ENCODE results near the gene IPO4.
A peak's percentile ranks its signal among the peaks of the same experiment; 100 is the strongest.
"Not testable (repeated sequence)": the region's sequence is repeated elsewhere in the genome, so short reads cannot be mapped to it uniquely, and the experiment has no call there.

The IPO4 gene

GRCh38 chr14:24188251-24189058, at the start of gene IPO4:
Gene IPO4, minus strand, starts transcription at chr14:24188816. Its CDS starts 29 bp downstream, at chr14:24188787.
- DNase-seq (ENCODE audit: low read depth in 2 of 2): peak; percentile 89

GRCh38 chr14:24238123-24238522, 49.5 kb upstream of the IPO4 start:
- DNase-seq (ENCODE audit: low read depth in 2 of 2): no peak

GRCh38 chr14:24237463-24237955, 48.9 kb upstream of the IPO4 start:
- DNase-seq (ENCODE audit: low read depth in 2 of 2): no peak

GRCh38 chr14:24236689-24237462, 48.3 kb upstream of the IPO4 start:
- no peak for DNase-seq (ENCODE audit: low read depth in 2 of 2)

- no peak for DNase-seq (ENCODE audit: low read depth in 2 of 2)
Measured at GRCh38 chr14:24235804-24236688, 47.4 kb upstream of the IPO4 start.

- DNase-seq (ENCODE audit: low read depth in 2 of 2): no peak
Measured at GRCh38 chr14:24234095-24235005, 45.7 kb upstream of the IPO4 start.

- no peak for DNase-seq (ENCODE audit: low read depth in 2 of 2)
Measured at GRCh38 chr14:24233538-24233866, 44.9 kb upstream of the IPO4 start.

- DNase-seq (ENCODE audit: low read depth in 2 of 2): peak in 1 of 2 donors; percentile 29
Measured at GRCh38 chr14:24232645-24233537, 44.3 kb upstream of the IPO4 start, which contains the start of gene GMPR2. Gene GMPR2, plus strand, starts transcription at chr14:24232929. Its CDS starts 325 bp downstream, at chr14:24233254.

- peak; percentile 73 to 85 for DNase-seq (ENCODE audit: low read depth in 2 of 2)
Measured at GRCh38 chr14:24232121-24232644, 43.6 kb upstream of the IPO4 start, which contains the start of gene NEDD8. Gene NEDD8, minus strand, starts transcription at chr14:24232367. Its CDS starts 100 bp downstream, at chr14:24232267.

- no peak for DNase-seq (ENCODE audit: low read depth in 2 of 2)
Measured at GRCh38 chr14:24231263-24232120, 42.9 kb upstream of the IPO4 start.

- no peak for DNase-seq (ENCODE audit: low read depth in 2 of 2)
Measured at GRCh38 chr14:24228902-24229301, 40.3 kb upstream of the IPO4 start.

- DNase-seq (ENCODE audit: low read depth in 2 of 2): no peak
Measured at GRCh38 chr14:24226473-24226872, 37.9 kb upstream of the IPO4 start.

- no peak for DNase-seq (ENCODE audit: low read depth in 2 of 2)
Measured at GRCh38 chr14:24224618-24225071, 36.0 kb upstream of the IPO4 start.

GRCh38 chr14:24222987-24223386, 34.4 kb upstream of the IPO4 start:
- not testable (repeated sequence) for DNase-seq (ENCODE audit: low read depth in 2 of 2)

GRCh38 chr14:24219521-24219920, 30.9 kb upstream of the IPO4 start:
- DNase-seq (ENCODE audit: low read depth in 2 of 2): no peak

- no peak for DNase-seq (ENCODE audit: low read depth in 2 of 2)
Measured at GRCh38 chr14:24219080-24219479, 30.5 kb upstream of the IPO4 start.

- DNase-seq (ENCODE audit: low read depth in 2 of 2): not testable (repeated sequence)
Measured at GRCh38 chr14:24216876-24217275, 28.3 kb upstream of the IPO4 start.

GRCh38 chr14:24216345-24216699, 27.7 kb upstream of the IPO4 start:
- DNase-seq (ENCODE audit: low read depth in 2 of 2): no peak
